ENCODE results near the gene TFDP2. TPM values are rescaled to one million over a fixed set of nuclear protein-coding genes. Genes with fewer than 3 reads are reported as not detected.

The TFDP2 gene
- total RNA-seq, 1 experiment from 2014 or later: 76.0 TPM

DNA sequence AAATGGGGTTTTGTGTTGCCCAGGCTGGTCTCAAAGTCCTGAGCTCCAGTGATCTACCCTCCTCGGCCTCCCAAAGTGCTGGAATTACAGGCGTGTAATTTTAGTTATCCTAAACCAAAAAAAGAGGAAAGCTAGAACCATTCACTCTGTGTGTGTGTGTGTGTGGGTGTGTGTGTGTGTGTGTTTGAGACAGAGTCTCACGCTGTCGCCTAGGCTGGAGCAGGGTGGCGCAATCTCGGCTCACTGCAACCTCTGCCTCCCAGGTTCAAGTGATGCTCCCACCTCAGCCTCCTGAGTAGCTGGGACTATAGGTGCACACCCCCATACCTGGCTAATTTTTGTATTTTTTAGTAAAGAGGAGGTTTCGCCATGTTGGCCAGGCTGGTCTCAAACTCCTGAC, 84.0 kb downstream of the TFDP2 start:
- Histone ChIP-seq H3T11ph (ENCODE audit: low read length) (no peak overlapping the region), H4K20me1 (ENCODE audit: control insufficient read depth, insufficient read depth, insufficient read length) (no peaks in the 10 kb centered on the region), H3K9ac (ENCODE audit: extremely low read depth, insufficient read length, low read length) (no peak overlapping the region), H3K18ac (ENCODE audit: insufficient read length, low read depth, low read length) (no peak overlapping the region), H3K27me3 (ENCODE audit: insufficient read depth, low read length) (no peaks in the 10 kb centered on the region), H4K91ac (ENCODE audit: insufficient read length, low read depth, low read length) (no peak overlapping the region), H4K8ac (replicated peaks; ENCODE audit: insufficient read length, low read depth, low read length) (no peak overlapping the region), H3K79me2 (ENCODE audit: insufficient read depth, low read length) (no peaks in the 10 kb centered on the region), H2BK5ac (ENCODE audit: insufficient read length, low read length) (no peak overlapping the region), H3K27ac (ENCODE audit: insufficient read length, low read depth, low read length) (no peak overlapping the region), H3K14ac (ENCODE audit: insufficient read depth, low read length) (no peak overlapping the region), H2BK15ac (ENCODE audit: low read depth, low read length) (no peak overlapping the region), H2AK5ac (ENCODE audit: insufficient read length, low read length) (no peak overlapping the region), H2BK120ac (ENCODE audit: low read depth, low read length, poor library complexity, severe bottlenecking) (no peak overlapping the region), H3K23ac (ENCODE audit: insufficient read length, low read depth, low read length) (no peak overlapping the region), H3K4ac (ENCODE audit: low read depth, low read length) (no peak overlapping the region), H3K23me2 (ENCODE audit: insufficient read length, low read depth, low read length, poor library complexity, severe bottlenecking) (no peaks in the 10 kb centered on the region), H2BK20ac (ENCODE audit: low read depth, low read length, poor library complexity, severe bottlenecking) (no peak overlapping the region), H4K5ac (ENCODE audit: insufficient read length, low read depth, low read length) (no peak overlapping the region), H3K56ac (ENCODE audit: insufficient read length, low read depth, low read length) (no peak overlapping the region), H3K9me3 (ENCODE audit: control insufficient read depth, low read depth, low read length) (no peaks in the 10 kb centered on the region), H3K4me2 (ENCODE audit: insufficient read depth, insufficient read length, low read length) (no peak overlapping the region), H3K79me1 (ENCODE audit: insufficient read depth, low read depth, low read length, poor library complexity, severe bottlenecking) (no peaks in the 10 kb centered on the region), H3K4me1 (ENCODE audit: insufficient read depth, low read length) (peaks cover 2% of the 10 kb centered on the region; the same call in 1 of the 2 replicates), H2AFZ (ENCODE audit: low read length) (no peak overlapping the region), H2BK12ac (ENCODE audit: insufficient read length, low read depth, low read length) (no peak overlapping the region)
- H3K36me3 Mint-ChIP-seq (ENCODE audit: insufficient read depth in 1 of 3, low read depth in 3 of 3): peaks cover 0 to 4% (median 3%) of the 10 kb centered on the region in 3 experiments; a peak in 2 of 7 replicates
- no peaks in the 10 kb centered on the region for H3K27me3 Mint-ChIP-seq (ENCODE audit: low read depth)
- DNase-seq: no peak
- peak overlapping the region; percentile 68 to 99 (median 88) for H3K27ac Mint-ChIP-seq
- WGBS (ENCODE audit: extremely low coverage, insufficient read length, low lambda C conversion rate): no CpG with 5 or more reads among the region's 7 CpGs
- peaks cover 0 to 7% of the 10 kb centered on the region in 2 experiments; a peak in 2 of 5 replicates for H3K9me3 Mint-ChIP-seq
- peaks cover 53 to 56% of the 10 kb centered on the region in 2 experiments for H3K4me1 Mint-ChIP-seq
- TF ChIP-seq, protein P1, sequence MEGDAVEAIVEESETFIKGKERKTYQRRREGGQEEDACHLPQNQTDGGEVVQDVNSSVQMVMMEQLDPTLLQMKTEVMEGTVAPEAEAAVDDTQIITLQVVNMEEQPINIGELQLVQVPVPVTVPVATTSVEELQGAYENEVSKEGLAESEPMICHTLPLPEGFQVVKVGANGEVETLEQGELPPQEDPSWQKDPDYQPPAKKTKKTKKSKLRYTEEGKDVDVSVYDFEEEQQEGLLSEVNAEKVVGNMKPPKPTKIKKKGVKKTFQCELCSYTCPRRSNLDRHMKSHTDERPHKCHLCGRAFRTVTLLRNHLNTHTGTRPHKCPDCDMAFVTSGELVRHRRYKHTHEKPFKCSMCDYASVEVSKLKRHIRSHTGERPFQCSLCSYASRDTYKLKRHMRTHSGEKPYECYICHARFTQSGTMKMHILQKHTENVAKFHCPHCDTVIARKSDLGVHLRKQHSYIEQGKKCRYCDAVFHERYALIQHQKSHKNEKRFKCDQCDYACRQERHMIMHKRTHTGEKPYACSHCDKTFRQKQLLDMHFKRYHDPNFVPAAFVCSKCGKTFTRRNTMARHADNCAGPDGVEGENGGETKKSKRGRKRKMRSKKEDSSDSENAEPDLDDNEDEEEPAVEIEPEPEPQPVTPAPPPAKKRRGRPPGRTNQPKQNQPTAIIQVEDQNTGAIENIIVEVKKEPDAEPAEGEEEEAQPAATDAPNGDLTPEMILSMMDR (conservative IDR thresholded peaks at IDR 0.05): no peak
- H3K4me3 Mint-ChIP-seq: peak overlapping the region in 1 of 2 experiments; percentile 42; a peak in 1 of 5 replicates
